SIG-M5 treated with dmso at 0.1 percent for 504 hours (cell line): ENCODE data around the gene CCDC127.

Source experiments
- DNase-seq: peaks from one replicate; lab custom pipeline; 2025; ENCODE audit not compliant: unreplicated experiment; lab: John Stamatoyannopoulos, UW

Gene CCDC127

GRCh38 chr5:190366-191035 lies 27.5 kb downstream of the CCDC127 start:
- DNase-seq: no peak

GRCh38 chr5:189976-190365 lies 28.0 kb downstream of the CCDC127 start:
- DNase-seq: no peak

GRCh38 chr5:189486-189885 lies 28.5 kb downstream of the CCDC127 start:
- no peak for DNase-seq

GRCh38 chr5:188488-189481 lies 29.2 kb downstream of the CCDC127 start:
- DNase-seq: peak; percentile 71

GRCh38 chr5:187617-188451 lies 30.1 kb downstream of the CCDC127 start:
- no peak for DNase-seq

GRCh38 chr5:187042-187431 lies 30.9 kb downstream of the CCDC127 start:
- DNase-seq: no peak

GRCh38 chr5:186091-187041 lies 31.6 kb downstream of the CCDC127 start:
- no peak for DNase-seq

- no peak for DNase-seq
Observed at GRCh38 chr5:185095-186070, 32.6 kb downstream of the CCDC127 start.

- DNase-seq: no peak
Observed at GRCh38 chr5:184471-184870, 33.5 kb downstream of the CCDC127 start.

GRCh38 chr5:182126-182525 lies 35.8 kb downstream of the CCDC127 start:
- DNase-seq: no peak

GRCh38 chr5:181566-181965 lies 36.4 kb downstream of the CCDC127 start:
- DNase-seq: no peak

GRCh38 chr5:181160-181559 lies 36.8 kb downstream of the CCDC127 start:
- DNase-seq: no peak

GRCh38 chr5:180286-180918 lies 37.6 kb downstream of the CCDC127 start:
- no peak for DNase-seq

- DNase-seq: no peak
Observed at GRCh38 chr5:179401-179800, 38.6 kb downstream of the CCDC127 start.

- DNase-seq: no peak
Observed at GRCh38 chr5:178110-178509, 39.8 kb downstream of the CCDC127 start.

- no peak for DNase-seq
Observed at GRCh38 chr5:176296-176823, 41.6 kb downstream of the CCDC127 start.

- no peak for DNase-seq
Observed at GRCh38 chr5:174876-175465, 43.0 kb downstream of the CCDC127 start.

GRCh38 chr5:174291-174600 lies 43.7 kb downstream of the CCDC127 start:
- DNase-seq: no peak
